GM21367 (cell line): Measurements from ENCODE around the gene DIP2B.
"Not testable (repeated sequence)": the region's sequence is repeated elsewhere in the genome, so short reads cannot be mapped to it uniquely, and the experiment has no call there.

ENCODE experiments used
- ATAC-seq: cut with Tn5 transposase; IDR thresholded peaks from one replicate; pipeline ENCODE4 v1.9.1; 2021; ENCODE audit not compliant: unreplicated experiment

The DIP2B gene

GRCh38 chr12:50763639-50764285 is 259.0 kb downstream of the DIP2B start, which contains the start of gene ATF1:
TSS of gene ATF1 (plus strand) at chr12:50764101. CDS start at chr12:50780146, 16,045 bp downstream.
- ATAC-seq = peak; percentile 72

GRCh38 chr12:50764286-50765094 is 259.7 kb downstream of the DIP2B start:
- peak; percentile 29 for ATAC-seq

DNA sequence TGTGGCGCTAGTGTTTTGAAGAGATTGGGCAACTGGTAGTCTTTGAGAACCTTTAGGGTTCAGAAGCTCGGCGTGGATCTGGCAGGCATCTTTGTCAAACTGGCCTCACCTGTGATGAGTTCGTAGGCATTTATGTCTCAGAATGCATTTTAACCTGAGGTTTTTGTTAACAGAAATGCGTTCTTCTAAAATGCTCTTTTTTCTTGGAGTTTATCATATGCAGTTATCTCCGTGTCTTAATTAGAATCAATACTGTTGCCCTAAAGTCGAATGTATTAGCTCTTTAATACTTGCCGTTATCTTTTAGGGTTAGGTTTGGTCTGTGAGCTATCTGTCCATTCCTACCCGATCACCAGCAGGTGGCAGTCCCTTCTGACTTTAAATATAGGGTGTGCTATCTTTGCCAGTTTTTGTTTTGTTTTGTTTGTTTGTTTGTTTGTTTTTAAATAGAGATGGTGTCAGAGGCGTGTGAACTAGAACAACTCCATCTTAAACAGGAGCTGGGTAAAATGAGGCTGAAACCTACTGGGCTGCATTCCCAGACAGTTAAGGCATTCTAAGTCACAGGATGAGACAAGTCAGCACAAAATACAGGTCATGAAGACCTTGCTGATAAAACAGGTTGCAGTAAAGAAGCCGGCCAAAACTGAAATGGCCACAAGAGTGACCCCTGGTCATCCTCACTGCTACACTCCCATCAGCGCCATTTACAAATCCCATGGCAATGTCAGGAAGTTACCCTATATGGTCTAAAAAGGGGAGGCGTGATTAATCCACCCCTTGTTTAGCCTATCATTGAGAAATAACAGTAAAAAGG is 260.5 kb downstream of the DIP2B start:
- ATAC-seq = no peak

- ATAC-seq = no peak
These were observed 263.6 kb downstream of the DIP2B start for GRCh38 chr12:50768391-50768790.

GRCh38 chr12:50768813-50769212 is 264.0 kb downstream of the DIP2B start:
- not testable (repeated sequence) for ATAC-seq

- no peak for ATAC-seq
These were observed 266.6 kb downstream of the DIP2B start for GRCh38 chr12:50771409-50771808.

DNA sequence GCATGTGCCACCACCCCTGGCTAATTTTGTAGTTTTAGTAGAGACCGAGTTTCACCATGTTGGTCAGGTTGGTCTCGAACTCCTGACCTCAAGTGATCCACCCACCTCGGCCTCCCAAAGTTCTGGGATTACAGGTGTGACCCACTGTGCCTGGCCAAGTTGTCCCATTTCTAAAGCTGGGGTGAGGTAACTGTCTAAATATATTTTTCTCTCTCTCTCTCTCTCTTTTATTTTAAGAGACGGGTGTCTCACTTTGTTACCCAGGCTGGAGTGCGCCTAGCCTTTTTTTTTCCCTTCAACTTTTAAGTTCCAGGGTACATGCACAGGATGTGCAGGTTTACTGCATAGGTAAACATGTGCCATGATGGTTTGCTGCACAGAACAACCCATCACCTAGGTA is 267.7 kb downstream of the DIP2B start:
- ATAC-seq = no peak

DNA sequence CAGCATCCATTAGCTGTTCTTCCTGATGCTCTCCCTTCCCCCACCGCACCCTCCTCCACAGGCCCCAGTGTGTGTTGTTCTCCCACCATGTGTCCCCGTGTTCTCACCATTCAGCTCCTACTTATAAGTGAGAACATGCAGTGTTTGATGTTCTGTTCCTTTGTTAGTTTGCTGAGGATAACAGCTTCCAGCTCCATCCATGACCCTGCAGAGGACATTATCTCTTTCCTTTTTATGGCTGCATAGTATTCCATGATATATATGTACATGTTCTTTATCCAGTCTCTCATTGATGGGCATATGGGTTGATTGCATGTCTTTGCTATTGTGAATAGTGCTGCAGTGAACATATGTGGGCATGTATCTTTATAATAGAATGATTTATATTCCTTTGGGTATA is 268.1 kb downstream of the DIP2B start:
- ATAC-seq = no peak

- no peak for ATAC-seq
These were observed 270.5 kb downstream of the DIP2B start for GRCh38 chr12:50775251-50775650.

- no peak for ATAC-seq
These were observed 272.3 kb downstream of the DIP2B start for GRCh38 chr12:50776749-50777728.

DNA sequence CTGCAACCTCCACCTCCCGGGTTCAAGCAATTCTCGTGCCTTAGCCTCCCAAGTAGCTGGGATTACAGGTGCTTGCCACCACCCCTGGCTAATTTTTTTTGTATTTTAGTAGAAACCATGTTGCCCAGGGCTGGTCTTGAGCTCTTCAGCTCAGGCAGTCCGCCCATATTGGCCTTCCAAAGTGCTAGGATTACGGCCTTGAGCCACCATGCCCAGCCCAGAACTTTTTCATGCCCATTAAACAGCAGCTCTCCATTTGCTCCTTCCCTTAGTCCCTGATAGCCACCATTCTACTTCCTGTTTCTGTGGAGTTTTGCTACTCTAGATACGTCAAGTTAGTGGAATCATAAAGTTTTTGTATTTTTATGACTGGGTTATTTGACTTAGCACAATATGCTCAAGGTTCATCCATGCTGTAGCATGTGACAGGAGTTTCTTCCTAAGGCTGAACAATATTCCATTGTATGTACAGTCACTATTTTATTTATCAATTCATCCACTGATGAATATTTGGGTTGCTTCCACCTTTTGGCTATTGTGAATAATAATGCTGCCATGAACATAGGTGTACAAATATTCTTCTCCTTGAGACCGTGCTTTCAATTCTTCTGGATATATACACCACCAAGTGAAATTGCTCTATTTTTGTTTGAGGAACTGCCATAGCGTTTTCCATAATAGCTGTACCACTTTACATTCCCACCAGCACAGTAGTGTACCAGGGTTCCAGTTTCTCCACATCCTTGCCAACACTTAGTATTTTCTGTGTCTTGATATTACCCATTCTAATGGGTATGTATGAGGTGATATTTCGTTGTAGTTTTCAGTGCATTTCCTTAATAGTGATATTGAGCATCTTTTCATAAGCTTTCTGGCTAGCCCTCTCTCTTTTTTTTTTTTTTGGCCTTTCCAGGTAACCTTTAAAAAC is 274.1 kb downstream of the DIP2B start:
- ATAC-seq = no peak

- ATAC-seq = no peak
These were observed 275.2 kb downstream of the DIP2B start for GRCh38 chr12:50780013-50780412.

GRCh38 chr12:50784501-50784900 is 279.7 kb downstream of the DIP2B start:
- no peak for ATAC-seq

- no peak for ATAC-seq
These were observed 280.7 kb downstream of the DIP2B start for GRCh38 chr12:50785406-50786001.

- ATAC-seq = no peak
These were observed 281.9 kb downstream of the DIP2B start for GRCh38 chr12:50786498-50787231.

- ATAC-seq = no peak
These were observed 282.8 kb downstream of the DIP2B start for GRCh38 chr12:50787618-50788017.

DNA sequence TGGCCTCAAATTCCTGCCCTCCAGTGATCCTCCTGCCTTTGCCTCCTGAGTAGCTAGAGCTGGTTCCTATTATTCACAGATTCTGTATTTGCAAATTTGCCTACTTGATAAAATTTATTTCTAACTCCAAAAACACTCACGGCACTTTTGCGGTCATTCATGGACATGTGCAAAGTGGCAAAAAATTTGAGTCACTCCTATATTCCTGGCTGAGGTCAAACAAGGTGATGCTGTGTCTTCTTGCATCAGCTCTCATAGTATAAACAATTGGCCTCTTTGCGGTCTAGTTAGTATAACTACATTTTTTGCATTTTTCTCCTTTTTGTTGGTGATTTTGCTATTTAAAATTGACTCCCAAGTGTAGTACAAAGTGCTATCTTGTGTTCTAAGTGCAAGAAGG is 283.8 kb downstream of the DIP2B start:
- ATAC-seq = no peak

DNA sequence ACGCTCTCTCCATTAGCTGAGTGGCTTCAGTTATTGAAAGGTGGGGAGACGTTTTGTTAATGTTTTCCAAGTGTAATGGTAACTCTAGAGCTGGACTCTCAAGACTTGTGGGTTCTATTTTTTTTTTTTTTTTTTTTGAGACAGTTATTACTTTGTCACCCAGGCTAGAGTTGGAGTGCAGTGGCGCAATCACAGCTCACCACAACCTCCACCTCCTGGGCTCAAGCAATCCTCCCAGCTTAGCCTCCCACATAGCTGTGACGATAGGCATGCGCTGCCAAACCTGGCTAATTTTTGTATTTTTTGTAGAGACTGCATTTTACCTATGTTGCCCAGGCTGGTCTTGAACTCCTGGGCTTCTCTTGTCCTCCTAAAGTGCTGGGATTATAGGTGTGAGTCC is 285.3 kb downstream of the DIP2B start:
- ATAC-seq = no peak
